ENCODE measurements around the gene USP47.
A peak's percentile ranks its signal among the peaks of the same experiment; 100 is the strongest.

The USP47 gene

DNA sequence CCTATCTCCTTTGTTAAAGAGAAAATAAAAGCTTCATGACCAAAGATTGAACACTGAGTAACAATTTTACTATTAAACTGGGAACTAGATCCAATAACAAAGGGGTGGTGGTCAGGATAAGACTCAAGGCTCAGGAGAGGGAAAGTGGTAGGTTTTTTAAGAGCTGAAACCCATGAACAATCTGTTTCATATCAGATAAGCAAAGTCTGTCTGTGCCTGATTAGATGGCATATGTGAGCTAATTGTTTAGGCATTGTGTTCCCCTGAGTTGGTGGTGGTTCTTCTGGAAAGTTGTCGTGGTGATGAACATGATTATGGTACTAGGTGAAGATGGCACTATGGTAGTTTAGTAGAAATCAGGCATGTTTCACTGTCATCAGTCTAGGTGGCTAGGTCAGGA, 24.4 kb downstream of the USP47 start:
- no peak for DNase-seq

DNA sequence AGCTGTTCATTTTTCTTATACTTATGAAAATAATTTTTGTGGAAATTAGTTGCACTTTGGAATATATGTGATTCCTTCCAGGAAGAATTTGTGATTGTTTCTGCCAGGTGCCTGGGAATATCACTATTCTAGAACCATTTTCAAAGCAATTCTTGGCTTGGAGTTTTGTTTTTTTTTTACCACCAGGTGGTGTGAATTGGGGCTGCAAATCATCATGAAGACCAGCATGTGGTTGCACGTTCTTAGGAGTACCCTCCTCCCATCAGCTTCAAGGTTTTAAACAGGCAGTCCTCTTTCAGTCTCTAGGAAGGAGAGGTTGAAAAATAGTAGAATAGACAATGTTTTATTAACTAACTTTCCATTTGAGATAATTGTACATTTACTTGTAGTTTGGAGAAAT, 25.9 kb downstream of the USP47 start:
- no peak for DNase-seq

DNA sequence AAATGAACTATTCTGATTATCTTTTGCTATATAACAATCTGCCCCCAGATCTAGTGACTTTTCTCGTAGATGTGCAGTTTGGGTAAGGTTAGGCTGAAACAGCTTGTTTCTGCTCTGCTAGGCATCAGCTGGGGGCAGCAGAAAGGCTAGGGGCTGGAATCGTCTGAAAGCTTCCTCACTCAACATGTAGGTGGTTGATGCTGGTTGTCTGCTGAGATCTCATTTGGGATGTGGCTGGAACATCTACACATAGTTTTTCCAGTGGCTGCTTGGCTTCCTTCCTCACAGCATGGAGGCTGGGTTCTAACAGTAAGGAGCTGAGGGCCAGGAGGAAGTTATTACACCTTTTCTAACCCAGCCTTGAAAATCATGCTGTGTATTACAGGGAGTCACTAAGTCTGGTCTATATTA, 30.2 kb downstream of the USP47 start:
- DNase-seq = no peak

DNA sequence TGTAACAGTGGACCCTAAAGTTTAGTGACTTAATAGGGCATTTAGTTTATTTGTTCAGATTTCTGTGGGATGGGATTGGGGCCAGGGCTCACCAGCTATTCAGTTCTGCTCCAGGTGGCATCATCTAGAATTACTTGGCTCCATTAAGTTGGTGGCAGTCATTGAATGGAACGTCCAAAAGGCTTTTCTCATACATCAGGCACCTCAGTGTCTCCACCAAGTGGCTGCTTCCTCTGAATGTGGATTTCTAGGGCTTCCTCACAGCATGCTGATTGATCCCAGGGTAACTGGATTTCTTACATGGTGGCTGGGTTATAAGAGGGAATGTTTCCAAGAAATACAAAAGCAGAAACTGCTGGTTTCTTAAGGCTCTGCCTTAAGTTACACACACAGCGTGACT, 34.7 kb downstream of the USP47 start:
- DNase-seq = peak; percentile 33 to 45

DNA sequence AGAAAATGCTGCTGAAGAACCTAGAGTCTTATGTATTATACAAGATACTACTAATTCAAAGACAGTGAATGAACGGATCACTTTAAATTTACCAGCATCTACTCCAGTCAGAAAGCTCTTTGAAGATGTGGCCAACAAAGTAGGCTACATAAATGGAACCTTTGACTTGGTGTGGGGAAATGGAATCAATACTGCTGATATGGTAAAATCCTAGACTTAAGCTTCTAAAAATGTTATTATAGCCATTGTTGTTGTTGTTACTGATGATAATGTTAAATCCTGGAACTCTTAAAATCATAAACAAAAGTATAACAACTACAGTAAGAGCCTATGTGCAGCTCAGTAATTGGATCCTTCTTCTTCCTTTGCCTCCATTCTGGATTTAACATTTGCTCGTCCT, 38.4 kb downstream of the USP47 start:
- no peak for DNase-seq

DNA sequence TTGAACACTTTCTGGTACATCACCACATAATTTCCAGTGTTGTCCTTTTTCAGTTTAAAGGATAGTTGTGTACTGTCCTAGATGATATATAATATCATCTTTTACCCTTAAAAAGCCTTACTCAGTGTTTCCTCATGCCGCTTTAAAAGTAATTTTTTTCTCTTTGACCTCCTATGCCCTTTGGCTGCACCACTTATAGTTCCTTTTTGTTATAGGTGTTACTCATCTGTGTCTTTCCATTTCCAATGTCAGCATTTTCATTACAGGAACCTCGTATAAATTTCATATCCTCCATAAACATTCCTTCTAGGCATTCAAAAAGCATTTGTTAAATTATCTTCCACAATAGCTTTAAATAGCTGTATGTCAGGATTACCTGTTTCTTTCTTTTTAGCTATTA, 40.8 kb downstream of the USP47 start:
- no peak for DNase-seq

DNA sequence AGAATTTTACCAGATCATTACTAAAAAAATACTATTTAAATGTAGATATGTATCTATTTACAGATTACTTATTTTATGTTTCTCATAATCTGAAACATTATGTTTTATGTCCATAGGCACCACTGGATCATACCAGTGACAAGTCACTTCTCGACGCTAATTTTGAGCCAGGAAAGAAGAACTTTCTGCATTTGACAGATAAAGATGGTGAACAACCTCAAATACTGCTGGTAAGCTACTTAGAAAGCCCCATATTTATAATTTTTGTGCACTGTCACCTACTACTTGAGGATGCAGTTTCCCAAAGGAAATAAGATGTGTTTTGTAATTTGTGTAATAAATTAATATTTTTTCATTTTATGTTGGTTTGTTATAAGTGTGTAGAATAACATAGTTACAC, 42.6 kb downstream of the USP47 start:
- no peak for DNase-seq

DNA sequence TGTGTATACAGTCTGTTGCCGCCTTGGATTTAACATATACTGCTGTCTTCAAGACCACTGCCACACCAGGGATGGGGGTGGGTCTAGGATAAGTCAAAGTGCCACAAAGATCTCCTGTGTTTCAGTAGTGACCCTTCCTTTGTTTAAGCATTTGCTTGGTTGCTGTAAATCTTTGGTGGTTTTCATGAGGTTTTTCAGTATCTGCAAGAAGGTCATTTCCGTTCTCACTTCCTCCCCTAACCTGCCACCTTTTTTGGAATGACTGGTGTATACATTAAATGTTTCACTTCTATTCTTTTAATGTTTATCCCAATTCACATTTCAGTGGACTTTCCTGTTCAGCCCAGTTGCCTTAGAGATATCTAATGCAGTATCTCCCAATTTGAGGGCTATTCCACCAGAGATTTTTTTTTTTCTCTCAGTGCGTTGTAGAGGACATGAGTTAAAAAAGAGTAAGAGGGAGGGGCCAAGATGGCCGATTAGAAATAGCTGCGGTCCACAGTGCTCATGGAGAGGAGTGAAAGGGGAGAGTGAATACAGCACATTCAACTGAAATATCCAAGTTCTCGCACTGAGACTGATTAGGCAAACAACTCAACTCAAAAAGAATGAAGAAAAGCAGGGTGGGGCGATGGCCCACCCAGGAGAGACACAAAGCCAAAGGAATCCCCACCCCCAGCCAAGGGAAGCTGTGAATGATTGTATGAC, 43.2 kb downstream of the USP47 start:
- DNase-seq = no peak

DNA sequence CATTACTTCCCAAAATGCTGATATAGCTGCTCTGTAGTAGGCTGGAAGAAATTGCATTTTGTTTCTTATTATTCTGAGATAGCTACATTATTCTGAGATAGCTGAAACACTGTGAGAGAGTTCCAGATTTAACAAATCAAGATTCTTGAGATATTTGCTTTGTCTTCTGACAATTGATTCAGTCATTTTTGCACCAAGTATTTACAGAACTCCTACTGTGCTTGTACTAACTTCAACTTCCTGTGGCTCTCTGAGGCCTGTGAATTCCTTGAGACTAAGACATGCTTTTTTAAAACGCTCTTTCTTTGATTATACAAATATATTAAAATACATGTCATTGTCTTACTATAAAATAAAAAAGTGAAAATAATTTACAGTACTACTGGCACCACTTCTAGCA, 52.7 kb downstream of the USP47 start:
- DNase-seq = no peak

DNA sequence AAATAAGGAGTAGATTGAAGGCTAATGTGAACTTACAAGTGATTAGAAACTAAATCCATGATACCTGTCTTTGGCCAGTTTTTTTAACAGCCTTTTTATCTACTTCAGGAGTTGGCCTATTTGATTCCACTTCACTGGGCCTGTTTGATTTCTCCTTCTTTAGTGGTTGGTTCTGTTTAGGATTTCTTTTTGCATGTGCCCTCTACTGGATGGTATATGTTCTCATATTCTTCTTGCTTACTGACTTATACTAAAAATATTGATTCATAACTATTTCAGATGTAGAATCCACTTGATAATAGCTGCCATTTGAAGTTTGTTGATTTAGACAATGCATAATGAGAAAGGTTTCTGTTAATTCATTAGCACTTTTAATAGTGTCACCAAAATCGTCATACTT, 53.9 kb downstream of the USP47 start:
- DNase-seq = peak in 1 of 2 experiments; percentile 22

DNA sequence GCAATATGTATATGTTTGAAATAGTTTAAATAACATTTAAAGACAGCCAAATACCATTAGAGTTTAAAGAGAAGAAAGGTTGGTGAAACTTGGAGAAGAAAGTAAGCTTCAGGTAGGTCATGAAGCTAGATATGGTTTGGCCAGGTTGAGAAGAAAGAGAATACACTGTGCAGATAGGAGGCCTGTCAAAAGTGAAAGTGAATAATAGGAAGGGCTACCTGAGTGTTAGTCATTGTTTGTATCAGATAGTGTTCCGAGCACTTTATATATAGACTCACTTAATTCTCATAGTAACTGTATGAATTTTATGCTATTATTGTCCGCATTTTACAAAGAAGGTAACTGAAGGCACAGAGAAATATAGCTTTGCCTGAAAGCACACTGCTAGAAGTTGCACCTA, 56.9 kb downstream of the USP47 start:
- DNase-seq = no peak

DNA sequence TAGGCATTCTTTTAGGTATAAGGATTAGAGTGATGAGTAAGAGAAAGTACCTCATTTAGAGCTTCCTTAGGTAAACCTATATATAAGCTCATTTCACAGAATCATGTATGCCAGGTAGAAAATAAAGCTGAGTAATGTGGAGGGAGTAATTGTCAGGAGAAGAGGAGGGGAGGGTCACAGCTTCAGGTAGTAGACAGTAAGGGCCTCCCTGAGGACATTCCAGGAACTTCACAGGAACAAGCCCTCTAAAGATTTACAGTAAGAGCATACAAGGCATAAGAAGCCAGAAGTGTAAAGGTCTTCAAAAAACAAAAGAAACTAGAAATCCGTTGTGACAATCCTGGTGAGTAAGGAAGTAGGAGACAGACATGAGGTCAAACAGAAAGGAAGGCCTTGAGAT, 57.6 kb downstream of the USP47 start:
- no peak for DNase-seq

DNA sequence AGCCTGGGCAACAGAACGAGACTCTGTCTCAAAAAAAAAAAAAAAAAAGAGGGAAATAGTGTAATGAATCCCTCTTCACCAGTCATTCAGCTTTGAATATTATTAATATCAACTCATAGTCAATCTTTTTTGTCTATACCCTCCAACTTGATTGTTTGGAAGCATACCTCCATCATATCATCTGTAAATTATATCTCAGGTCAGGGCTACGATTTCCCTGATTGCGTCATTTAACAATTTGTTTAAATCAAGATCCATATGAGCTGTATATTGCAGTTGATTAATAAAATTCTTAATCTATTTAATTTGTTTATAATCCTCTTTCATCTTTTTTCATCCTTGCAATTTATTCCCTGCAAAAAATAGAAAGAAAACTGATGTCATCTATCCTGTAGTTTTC, 60.2 kb downstream of the USP47 start:
- no peak for DNase-seq

DNA sequence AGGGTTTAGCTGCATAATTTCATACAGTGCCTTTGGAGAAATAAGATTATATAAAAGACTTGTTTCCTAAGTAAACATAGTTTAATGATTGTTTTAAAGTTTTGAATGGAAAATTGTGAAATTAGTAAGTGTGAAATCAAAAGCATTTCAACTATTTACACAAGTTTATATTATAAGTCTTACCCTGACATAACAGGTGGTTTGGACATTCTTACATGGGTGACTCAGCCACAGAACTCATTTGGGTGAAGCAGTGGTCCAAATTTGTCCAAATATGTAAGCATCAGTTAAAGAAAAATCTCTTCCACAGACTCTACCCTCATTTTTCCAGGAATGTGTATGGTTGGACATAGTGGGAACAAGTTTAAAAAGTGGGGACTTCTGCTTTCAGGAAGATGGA, 68.0 kb downstream of the USP47 start:
- no peak for DNase-seq

DNA sequence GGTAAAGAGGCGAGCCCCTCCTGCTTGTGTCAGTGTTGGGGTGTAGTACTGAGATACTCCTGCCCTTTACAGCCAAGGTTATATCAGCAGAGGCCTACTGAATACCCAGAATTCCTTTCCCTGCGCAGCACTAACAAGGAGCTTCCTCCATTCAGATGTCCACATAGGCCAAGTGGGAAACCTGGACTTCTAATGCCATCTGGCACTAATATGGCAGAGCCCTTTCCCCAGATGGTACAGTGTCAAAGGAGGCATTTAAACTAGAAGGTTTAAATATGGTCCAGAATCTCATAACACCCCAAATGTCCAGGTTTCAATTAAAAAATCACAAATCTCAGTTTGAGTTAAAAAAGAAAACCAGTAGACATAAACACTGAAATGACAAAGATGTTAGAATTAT, 68.8 kb downstream of the USP47 start:
- no peak for DNase-seq

DNA sequence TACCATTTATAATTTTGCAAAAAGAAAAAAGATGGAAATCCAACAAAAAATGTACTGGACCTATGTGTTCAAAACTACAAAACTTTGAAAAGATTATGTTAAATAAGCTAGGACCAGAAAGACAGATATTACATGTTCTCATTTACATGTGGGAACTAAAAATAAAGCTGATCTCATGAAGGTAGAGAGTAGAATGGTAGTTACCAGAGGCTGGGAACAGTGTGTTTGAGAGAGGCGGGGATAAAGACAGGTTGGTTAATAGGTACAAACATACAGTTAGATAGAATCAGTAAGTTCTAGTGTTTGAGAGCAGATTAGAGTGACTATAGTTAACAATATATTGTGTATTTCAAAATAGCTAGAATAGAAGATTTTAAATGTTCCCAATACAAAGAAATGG, 71.6 kb downstream of the USP47 start:
- DNase-seq = no peak

DNA sequence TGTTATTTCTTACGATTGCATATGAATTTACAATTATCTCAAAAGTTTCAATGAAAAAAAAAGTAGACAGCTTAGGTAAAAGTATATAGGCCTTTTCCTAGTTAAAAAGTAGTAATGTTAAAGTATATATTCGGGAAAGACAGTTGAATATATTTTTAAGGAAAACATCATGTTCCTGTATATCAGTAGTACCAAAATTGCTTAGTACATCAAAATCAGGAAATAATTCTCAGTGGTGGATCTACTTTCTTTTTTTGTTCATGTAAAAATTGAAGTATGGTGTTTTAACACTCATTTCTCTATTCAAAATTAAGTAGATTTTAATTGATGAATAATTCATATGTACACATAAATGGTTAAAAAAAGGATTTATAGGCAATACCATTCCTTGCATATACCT, 73.9 kb downstream of the USP47 start:
- DNase-seq = no peak

DNA sequence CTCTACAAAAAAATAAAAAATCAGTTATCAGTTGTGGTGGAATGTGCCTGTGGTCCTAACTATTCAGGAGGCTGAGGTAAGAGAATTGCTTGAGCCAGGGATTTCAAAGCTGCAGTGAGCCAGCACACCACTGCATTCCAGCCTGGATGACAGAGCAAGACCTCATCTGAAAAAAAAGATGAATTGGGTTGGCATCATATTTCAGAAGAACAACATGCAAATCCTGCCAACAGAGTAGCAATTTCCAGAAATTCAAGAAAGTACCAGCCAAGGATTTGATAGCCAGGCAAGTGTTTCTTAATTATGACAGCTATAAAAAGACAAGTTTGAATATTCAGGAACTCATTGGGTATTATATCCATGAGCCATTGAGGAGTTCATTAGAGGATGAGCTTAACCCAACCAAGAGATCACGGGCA, 75.2 kb downstream of the USP47 start:
- no peak for DNase-seq

DNA sequence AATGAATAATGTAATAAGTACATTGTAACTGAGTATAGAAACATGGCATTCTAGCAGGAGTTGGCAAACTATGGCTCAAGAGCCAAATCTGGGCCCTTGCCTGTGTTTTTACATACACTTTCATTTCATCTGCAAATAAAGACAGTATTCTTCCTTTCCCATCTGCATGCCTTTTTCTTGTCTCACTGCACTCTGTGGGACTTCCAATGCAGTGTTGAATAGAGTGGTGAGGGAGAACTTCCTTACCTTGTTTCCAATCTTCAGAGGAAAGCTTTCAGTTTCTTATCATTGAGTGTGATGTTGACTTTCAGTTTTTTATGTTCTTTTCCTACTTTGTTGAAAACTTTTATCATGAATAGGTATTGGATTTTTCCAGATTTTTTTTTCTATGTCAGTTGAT, 82.1 kb downstream of the USP47 start:
- DNase-seq = no peak

DNA sequence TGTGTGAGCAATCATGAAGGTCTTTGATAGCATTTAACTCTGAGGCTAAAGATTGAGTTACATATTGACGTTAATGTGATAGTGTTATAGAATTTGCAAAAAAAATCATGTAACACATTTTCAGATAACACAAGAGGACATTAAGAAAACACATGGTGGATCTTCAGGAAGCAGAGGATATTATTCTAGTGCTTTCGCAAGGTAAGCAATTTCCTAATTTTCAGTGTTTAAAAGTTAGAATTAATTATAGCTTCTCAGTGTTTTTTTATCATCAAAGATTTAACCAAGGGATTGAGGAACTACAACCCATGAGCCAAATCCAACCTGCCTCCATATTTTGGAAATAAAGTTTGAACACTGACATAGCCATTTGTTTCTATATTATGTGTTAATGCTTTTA, 88.1 kb downstream of the USP47 start:
- no peak for DNase-seq

DNA sequence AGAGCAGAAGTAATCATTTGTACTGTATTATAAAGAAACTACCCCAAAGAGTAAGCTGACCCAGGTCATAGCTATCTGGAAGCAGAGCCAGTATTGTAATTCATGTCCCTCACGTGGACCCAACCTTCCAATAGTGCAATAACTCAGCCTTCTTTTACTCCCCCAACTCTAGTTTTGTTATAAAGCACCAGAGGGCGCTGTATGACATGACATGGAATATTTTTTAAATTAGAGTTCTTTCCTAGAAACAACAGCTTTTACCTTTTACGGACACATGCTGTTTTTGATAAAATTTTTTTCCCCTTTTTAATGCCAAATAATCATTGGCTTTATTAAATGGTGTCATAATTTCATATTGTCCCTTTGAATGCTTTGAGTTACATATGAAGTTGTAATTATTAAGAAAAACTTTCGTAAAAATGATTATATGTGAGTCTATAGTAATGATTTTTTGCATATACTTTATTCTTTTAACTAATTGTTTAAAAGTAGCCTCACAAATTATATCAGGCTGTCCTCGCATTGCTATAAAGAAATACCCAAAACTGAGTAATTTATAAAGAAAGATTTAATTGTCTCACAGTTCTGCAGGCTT, 89.8 kb downstream of the USP47 start:
- peak; percentile 69 to 83 for DNase-seq

DNA sequence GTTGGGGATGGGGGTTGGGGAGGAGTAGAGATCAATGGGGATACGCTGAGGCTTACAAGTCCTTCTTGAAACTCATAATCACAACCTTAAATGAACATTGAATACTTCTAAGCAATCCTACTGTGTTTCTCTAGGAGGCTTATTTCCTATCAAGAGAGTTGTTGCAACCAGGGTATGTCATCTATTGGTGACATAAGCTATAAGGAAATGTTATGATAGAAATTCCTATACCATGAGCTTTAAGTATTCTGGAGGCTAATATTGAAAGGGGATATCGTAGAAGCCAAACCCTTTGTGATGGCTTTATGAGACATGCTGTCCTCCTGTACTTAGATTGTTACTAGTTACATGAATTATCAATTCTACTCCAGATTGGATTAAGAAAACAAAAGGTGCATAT, 93.8 kb downstream of the USP47 start:
- DNase-seq = no peak

DNA sequence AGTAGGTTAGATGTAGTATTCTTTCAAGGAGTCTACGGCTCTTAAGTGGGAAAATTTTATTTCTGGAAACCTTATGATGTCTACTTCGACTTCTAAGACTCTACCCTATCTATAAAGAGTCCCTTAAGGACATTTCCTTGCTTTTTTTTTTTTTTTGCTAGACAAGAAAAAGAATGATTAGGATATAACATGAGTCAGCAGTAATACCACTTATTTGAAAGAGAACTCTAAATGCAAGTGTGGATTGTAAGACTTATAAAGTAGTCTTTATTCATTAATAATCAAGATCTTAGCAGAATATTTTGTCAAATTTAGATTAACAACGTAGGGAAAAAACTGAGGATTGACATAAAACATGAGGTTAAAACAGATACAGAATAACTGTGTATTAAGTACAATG, 95.7 kb downstream of the USP47 start:
- DNase-seq = no peak

DNA sequence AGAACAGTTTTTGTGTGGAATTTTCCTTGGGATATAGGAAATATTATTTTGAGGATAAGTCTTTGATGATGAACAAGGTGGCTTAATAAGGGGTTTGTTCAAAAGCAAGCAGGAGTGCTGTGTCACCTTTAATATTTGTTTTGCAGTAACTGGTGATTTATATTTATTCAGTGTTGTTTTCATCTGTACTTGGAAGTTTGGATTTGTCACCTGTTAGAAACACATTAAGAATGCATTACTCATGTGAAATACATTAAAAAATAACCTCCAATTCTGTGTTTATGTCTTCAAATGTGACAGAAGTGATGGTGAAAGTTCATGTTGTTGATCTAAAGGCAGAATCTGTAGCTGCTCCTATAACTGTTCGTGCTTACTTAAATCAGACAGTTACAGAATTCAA, 96.2 kb downstream of the USP47 start:
- DNase-seq = no peak

DNA sequence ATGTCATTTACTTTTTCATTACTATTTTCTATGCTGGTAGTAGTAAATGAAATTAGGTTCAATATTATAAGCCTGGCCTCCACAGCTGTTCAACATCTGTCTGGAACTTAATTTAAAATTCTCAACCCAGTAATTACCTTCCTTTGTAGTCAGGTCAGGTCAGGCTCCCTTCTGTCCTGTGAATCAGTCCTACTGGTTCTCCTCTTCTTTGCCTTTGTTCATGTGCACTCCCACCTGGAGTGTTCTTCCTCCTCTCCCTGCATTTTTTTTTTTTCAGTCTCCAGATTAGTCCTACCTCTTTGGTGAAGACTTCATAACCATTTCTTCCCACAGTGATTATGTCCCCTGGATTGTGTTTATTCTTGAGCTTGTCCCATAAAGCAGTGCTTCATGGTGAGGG, 98.8 kb downstream of the USP47 start:
- DNase-seq = no peak
